Loucy (cell line): Measurements from ENCODE around the gene PTGFRN.

Source experiments
- CTCF ChIP-seq: fragments of 200-600 bp; sonication (generic); conservative IDR thresholded peaks from 2 replicates; pipeline ENCODE4 v1.5.1; 2014; ENCODE audit warnings: mild to moderate bottlenecking, antibody characterized with exemption, low read length
- EZH2phosphoT487 ChIP-seq: fragments of 200-600 bp; IDR thresholded peaks from 2 replicates; pipeline ENCODE4 v1.6.1; 2018; ENCODE audit warnings: antibody characterized with exemption, mild to moderate bottlenecking, moderate library complexity, borderline replicate concordance

- TF ChIP-seq EZH2phosphoT487 (no peak), CTCF (peak; percentile 77)
Measured at GRCh38 chr1:116934586-116935207, 25.0 kb downstream of the PTGFRN start.
